Measurements from ENCODE around the gene SMURF1. TPM values are rescaled to one million over a fixed set of nuclear protein-coding genes. Genes with fewer than 3 reads are reported as not detected.
"Not testable (repeated sequence)": the region's sequence is repeated elsewhere in the genome, so short reads cannot be mapped to it uniquely, and the experiment has no call there.

The SMURF1 gene
- total RNA-seq, 1 donor from 2014 or later, result 9.0 TPM

DNA sequence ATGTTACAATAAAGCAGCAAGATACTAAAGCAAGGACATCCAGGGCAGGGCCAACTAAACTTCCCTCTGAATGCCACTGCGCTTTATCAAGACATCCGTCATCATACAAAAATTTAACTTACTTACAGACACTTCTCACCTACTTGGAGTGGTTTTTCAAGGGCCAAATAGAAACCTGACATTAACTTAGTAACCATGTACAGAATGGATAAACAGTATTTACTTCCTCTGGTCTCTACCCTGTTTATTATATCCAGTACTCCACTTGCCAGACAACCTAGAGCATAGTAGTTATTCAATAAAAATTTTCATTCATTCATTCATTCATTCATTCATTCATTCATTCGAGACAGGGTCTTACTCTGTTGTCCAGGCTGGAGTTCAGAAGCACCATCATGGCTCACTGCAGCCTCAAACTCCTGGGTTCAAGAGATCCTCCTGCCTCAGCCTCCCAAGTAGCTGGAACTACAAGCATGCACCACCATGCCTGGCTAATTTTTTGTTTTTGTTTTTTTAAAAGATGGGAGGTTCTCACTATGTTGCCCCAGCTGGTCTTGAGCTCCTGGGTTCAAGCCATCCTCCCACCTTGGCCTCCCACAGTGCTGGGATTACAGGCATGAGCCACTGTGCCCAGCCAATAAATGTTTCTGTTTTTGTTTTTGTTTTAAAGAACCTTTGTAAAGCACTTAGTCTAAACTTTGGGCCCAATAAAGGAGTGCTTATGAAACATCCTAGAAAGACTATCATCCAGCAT is 19.0 kb downstream of the SMURF1 start:
- intact Hi-C loops (cut with DNase I), result no loop called here
- DNase-seq (no peak), ATAC-seq (ENCODE audit: poor library complexity) (no peak)

DNA sequence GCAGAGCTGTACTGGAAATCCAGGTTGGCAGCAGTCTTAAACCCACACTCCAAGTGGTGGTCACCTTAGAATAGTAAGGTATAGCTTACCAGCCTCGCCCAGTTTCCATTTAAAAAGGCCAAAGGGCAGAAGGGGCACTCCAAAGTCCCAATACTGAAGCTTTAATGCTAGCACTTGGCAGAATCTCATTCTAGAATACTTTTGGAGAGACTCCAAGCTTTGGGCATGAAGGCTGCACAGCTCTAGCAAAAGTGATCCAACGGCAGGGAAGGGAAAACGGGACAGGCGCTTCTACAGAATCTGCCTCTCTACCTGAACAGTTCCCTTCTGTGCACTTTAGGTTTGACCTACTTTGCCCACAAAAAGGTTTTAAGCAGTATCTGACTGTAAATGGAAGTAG is 19.7 kb downstream of the SMURF1 start:
- DNase-seq (no peak), ATAC-seq (ENCODE audit: poor library complexity) (peak; percentile 15)
- intact Hi-C loops (cut with DNase I), result no loop called here

DNA sequence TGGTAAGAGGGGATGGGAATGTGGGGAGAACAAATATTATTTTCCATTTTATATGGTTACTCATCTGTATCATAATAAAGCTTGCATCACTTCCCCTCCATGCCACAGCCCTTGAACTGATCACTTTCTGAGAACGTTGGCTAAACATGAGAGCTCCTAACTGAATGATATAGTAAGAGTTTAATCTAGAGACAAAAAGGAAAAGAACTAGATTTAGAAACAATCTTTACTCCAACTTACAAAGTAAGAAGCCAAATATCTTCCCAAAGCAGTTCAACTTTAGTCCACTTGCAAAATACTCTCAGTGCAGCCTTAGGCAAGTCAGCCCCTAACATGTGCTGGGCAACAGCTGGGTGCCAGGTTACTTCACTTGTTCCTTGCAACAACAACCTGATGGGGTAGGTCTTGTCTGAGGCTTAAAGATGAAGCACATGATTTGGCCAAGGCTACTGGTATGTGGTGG is 20.3 kb downstream of the SMURF1 start:
- no peak for DNase-seq
- intact Hi-C loops (cut with DNase I), result no loop called here
- no peak for ATAC-seq (ENCODE audit: poor library complexity)

DNA sequence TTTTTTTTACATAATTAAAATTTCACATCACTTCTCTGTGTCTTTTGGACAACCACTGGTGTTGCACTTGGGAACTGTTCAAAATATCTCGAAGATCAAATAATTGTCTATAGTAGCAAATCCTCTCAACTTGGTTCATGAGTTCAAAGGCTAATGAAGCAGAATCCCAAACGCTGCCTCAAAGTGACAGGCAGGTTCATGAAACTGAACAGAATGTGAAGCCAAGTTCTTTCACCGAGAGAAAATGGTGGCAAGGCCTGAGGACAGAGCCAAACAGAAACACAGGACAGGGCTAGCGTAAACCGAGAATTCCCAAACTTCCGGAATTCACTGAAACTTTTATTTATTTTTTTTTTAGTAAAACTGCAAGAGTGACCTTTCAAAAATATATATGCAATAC is 21.1 kb downstream of the SMURF1 start:
- DNase-seq (no peak), ATAC-seq (ENCODE audit: poor library complexity) (no peak)
- intact Hi-C loops (cut with DNase I), result no loop called here

DNA sequence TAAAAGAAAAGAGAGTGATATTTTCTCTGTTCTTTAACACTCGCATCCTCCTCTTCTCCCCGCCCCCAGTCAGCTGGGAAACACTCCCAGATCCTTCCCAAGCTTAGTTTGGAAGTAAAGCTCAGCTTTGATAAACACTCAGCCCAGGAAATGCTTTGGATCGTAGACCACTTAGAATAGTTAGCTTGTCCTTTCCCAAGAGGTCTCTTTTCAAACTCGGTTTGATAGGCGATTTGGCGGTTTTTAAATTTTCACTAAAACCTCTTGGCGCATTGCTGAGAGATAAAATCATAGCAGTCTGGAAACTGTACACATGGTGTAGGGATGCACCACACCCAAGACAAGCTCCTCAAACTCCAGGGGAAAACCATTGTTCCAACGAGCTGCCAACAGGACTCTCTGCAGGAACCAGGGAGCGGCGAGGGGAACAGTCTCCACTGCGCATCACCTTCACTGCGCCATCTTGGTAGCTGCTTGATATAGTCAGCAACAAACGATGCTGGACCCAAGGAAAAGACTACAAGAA is 22.3 kb downstream of the SMURF1 start:
- peak; percentile 65 for ATAC-seq (ENCODE audit: poor library complexity)

DNA sequence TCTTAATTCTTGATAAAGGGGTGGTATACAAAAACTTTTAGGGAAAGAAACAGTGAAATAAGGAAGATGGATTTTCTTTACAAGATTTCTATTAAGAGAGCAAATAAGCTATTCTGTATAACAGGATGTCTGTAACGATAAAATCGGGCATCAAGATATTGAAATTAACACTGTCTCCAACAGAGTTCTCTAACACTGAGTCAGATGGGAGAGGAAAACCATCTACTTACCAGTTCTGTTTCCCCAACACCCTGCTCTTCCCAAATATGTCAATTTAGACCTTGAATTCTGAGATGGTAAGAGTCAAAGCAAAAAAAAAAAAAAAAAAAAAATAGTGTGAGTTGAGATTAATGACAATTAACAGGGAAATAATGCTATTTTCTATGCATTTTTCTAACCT is 23.0 kb downstream of the SMURF1 start:
- intact Hi-C loops (cut with DNase I), result no loop called here
- DNase-seq (no peak), ATAC-seq (ENCODE audit: poor library complexity) (no peak)

More for the DNA sequence above, 22.3 kb downstream of the SMURF1 start:
- DNase-seq, result peak; percentile 58
- intact Hi-C loops (cut with DNase I), result no loop called here

DNA sequence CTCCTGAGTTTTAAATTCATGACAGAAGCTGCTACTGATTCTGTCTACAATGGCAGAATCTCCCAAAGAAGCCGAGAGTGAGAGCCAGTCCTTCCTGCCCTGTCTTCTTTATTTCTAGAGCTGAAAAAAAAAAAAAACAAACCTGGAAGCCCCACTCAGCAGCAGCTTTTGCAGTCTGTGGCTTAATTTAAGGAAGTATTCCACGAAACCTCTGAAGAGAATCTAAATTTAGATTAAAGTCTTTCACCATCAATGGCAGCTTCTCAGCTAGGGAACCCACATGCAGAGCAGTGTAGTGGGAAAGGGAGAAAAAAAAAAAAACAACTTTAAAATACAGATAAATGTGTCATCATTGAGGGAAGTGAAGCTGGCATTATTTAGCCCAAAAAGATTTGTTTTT is 23.4 kb downstream of the SMURF1 start:
- intact Hi-C loops (cut with DNase I), result no loop called here
- ATAC-seq (ENCODE audit: poor library complexity) (peak; percentile 48), DNase-seq (no peak)

DNA sequence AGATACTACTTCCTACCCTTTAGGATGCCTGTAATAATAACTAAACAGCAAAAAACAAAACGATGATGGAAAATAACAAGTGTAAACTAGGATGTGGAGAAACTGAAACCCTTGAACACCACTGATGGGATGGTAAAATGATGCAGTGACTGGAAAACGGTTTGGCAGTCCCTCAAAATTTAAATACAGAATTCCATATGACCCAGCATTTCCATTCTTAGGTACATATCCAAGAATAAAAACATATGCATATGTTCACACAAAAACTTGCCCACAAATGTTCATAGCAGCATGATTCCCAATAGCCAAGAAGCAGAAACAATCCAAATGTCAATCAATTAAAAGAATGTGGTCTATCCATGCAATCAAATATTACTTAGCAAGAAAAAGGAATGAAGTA is 25.8 kb downstream of the SMURF1 start:
- no peak for ATAC-seq (ENCODE audit: poor library complexity)
- DNase-seq, result no peak
- intact Hi-C loops (cut with DNase I), result no loop called here

DNA sequence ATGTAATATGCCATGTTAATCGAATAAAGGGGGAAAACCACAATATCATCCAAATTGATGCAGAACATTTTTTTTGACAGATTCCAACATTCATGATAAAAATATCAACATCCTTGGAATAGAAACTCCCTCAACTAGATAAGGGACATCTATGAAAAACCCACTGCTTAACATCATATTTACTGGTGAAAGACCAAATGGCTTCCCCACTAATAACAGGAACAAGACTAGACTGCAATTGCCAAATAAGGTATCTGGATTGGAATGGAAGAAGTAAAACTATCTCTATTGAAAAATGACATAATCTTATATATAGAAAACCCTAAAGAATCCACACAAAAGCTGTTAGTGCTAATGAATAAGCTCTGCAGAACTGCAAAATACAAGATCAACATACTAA is 27.8 kb downstream of the SMURF1 start:
- DNase-seq, result no peak
- intact Hi-C loops (cut with DNase I), result no loop called here
- no peak for ATAC-seq (ENCODE audit: poor library complexity)

DNA sequence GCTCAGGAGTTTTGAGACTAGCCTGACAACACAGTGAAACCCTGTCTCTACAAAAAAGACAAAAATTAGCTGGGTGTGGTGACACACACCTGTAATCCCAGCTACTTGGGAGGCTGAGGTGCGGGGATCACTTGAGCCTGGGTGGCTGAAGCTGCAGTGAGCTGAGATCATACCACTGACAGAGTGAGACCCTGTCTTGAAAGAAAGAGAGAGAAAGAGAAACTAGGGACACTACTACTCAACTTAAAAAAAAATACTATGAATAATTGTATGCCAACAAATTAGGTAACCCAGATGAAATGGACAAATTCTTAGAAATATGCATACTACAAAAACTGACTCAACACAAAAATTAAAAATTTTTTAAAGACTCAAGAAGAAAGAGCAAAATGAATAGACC is 28.5 kb downstream of the SMURF1 start:
- DNase-seq (no peak), ATAC-seq (ENCODE audit: poor library complexity) (no peak)
- intact Hi-C loops (cut with DNase I), result no loop called here

DNA sequence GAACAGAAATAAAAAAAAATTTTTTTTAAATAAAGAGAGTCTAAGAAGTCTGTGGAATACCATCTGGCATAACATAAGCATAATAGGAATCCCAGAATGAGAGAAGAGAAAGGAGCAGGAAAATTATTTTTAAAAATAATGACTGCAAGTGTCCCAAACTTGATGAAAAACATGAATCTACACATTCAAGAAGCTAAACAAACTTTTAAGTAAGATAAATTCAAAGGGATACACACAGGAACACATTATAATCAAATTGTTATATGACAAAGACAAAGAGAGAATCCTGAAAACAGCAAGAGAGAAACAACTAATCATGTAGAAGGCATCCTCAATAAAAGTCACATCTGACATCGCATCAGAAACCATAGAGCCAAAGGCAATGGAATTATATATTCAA is 30.9 kb downstream of the SMURF1 start:
- DNase-seq (no peak), ATAC-seq (ENCODE audit: poor library complexity) (no peak)
- intact Hi-C loops (cut with DNase I), result no loop called here

DNA sequence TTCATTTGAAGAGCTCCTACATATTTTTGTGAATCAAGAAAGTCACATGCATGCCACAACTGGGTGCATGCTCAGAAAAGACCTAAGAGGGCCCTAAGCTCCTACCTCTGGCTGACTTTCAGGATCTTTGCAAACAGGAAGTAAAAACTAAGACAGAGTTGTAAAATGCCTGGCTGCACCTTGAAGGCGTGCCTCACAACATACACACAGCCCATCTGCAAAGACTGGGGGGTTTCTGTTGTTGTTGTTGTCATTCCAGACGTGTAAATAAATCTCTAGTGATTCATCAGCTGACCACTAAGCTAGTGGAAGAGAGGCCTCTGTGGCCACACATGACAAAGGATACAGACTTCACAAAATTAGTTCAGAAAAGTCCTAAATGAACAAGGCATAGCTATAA is 31.8 kb downstream of the SMURF1 start:
- ATAC-seq (ENCODE audit: poor library complexity) (no peak), DNase-seq (no peak)
- intact Hi-C loops (cut with DNase I), result no loop called here

DNA sequence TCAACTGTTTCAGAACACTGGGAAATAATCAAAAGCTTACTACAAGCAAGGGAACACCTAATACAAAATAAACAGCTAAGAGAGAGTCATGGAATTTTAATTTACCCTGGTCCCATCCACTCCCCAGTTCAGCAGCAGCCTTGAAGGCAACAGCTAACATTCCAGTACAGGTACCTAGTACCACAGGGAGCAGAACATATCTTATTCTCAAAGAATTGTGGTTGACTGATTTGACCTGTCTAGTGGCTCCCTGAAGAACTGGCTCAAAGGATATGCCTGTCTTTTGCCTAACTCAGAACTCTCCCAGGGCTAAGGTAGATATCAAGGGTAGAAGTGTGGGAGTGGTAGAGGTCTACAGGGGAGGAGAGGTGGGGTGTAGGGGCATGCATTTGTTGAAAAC is 32.3 kb downstream of the SMURF1 start:
- DNase-seq, result no peak
- intact Hi-C loops (cut with DNase I), result no loop called here
- no peak for ATAC-seq (ENCODE audit: poor library complexity)

DNA sequence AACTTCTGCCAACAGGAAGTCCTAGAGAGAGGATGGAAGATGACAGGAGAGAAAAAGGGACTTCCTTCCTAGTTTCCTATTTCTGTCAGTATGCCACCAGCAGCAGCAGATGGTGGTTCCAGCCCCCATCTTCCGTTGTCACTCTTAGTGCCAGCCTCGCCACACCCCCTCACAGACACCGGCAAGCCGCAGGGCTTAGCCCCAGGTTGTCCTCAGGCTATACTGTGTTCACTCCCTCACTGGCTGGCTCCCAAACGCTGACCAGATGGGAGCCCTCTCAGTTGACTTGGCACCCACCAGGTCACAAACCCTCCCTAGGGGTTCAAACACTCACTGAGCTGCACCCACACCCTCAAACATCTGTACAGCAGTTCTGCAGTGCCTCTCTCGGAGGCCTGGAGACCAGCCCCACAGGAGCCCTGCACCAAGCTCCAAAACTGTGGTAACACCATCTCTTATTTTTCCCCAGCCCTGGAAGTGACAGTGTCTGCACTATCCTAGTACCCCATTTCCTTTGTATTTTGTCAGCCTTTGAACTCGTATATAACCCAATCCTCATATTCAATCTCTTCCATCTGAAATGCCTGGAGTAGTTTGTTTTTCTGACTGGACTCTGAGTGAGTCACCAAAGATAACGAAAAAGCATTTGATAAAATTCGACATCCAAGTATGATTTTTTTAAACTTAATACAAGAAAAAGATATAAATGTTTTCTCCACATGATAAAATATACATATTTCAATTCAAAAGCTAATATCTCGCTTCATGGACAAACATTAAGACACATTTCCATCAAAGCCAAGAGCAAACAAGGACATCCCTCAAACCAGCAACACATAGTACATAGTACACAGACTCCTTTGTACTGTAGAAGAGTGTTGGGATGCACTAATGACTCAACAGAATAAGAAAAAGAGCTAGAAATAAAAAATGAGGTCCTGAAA is 34.5 kb downstream of the SMURF1 start:
- ATAC-seq (ENCODE audit: poor library complexity) (peak; percentile 66), DNase-seq (peak; percentile 64)
- intact Hi-C loops (cut with DNase I), result no loop called here

DNA sequence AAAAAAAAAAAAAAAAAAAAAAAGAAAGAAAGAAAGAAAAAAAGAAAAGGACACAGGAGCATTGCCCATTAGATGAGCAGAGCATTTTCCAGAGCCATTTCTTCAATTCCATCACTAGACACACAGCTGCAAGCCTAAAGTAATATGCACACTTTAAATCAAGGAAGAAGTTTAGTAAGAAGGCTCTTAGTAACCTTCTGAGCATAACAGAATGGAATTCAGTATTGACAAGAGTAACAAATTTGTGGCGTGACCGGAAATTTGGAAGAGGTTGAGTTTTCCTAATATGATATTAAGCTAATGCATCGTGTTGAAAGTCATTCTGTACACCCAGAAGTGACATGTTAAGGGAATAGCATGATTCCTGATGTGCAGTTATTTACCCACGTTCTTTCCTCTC is 35.3 kb downstream of the SMURF1 start:
- no peak for DNase-seq
- intact Hi-C loops (cut with DNase I), result no loop called here
- peak; percentile 25 for ATAC-seq (ENCODE audit: poor library complexity)

DNA sequence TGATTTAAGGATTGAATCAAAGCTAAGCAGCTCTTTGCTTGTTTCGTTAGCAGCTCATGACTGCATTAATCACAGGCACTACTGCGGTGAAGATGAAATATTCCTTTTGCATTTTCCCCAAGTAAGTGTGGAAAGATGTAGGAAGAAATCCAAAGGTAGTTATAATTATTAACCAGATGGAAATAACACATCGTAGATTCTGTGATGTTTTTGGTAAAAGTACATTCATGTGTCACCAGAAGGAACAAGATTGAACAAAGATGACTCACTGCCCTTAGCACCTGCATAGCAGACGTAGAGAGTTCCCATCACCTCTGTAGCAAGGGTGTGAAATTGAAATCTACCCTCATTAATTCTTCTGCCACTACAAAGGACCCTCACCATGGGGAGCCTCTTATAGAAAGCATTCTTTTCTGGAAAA is 37.1 kb downstream of the SMURF1 start:
- intact Hi-C loops (cut with DNase I), result no loop called here
- no peak for ATAC-seq (ENCODE audit: poor library complexity)
- DNase-seq, result no peak

DNA sequence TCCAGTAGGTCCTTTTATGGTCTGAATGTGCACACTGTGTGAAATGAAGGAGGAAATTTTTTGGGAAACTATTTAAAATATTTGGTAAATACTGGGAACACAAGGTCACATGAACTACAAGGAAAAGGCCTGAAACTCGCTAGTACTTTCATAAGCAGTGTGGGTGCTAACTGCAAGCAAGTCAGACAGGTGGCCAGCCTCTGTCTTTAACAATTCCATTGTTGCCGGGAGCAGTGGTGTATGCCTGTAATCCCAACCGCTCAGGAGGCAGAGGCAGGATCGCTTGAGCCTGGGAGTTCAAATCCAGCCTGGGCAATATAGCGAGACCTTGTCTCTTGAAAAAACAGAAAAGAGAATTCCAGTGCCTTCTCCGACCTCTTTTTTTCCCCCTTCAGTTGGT is 37.5 kb downstream of the SMURF1 start:
- intact Hi-C loops (cut with DNase I), result no loop called here
- no peak for ATAC-seq (ENCODE audit: poor library complexity)
- DNase-seq, result no peak

DNA sequence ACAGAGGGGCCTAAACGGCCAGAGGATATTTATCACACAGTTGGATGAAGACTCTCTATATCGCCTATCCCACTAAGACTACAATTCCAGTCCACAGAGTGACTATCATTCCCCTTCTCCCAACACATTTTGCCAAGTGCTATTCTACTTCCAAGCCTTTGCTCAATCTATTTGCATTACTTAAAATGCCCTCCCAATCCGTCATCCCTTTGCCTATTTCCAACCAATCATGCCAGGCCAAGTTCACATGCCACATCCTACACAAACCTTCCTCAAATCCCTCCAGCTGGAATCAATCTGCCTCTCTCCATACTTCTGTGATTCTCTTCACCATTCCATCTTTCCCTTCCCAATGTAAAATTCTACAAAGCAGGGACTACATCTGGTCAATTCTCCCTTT is 38.2 kb downstream of the SMURF1 start:
- intact Hi-C loops (cut with DNase I), result no loop called here
- no peak for ATAC-seq (ENCODE audit: poor library complexity)
- no peak for DNase-seq

DNA sequence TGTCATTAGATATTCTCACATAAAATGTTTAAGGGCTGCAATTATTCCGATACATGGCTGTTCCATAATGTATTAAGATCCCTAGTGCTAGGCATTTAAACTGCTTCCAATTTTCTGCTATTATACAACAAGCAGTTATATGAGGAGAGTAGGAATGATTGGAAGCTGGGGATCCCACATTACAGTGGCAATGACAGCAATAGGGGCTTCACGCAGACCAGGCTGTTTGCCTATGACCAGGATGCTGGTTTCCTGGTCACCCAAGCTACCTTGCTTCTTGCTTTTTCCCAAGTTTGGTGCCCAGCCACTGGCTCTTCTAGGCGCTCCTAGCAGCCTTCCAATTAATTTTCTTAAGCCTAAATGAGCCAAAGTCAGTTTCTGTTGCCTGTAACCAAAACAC is 39.3 kb downstream of the SMURF1 start:
- DNase-seq (no peak), ATAC-seq (ENCODE audit: poor library complexity) (no peak)
- intact Hi-C loops (cut with DNase I), result no loop called here

DNA sequence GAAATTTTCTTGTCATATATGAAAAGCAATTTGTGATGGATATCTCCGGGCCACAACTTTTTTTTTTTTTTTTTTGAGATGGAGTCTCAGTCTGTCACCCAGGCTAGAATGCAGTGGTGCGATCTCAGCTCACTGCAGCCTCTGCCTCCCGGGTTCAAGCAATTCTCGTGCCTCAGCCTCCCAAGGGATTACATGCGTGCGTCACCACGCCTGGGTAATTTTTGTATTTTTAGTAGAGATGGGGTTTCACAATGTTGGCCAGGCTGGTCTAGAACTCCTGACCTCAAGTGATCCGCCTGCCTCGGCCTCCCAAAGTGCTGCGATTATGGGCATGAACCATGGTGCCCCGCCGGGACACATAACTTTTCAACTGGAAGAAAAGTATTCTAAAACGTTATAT is 40.1 kb downstream of the SMURF1 start:
- intact Hi-C loops (cut with DNase I); ATAC-seq (ENCODE audit: poor library complexity): not testable (repeated sequence)

More for the DNA sequence above, 40.1 kb downstream of the SMURF1 start:
- not testable (repeated sequence) for DNase-seq

All from Right ventricle myocardium superior (tissue), 1 donor.